ENCODE data around the gene TCF12.

TCF12 gene

GRCh38 chr15:57328479-57328878 is 410.0 kb downstream of the TCF12 start:
- no peak for DNase-seq (ENCODE audit: low read depth in 1 of 2, low spot score in 1 of 2)
- Histone ChIP-seq H3K27me3 (ENCODE audit: insufficient read depth, poor library complexity, severe bottlenecking) (no peaks in the 10 kb centered on the region), H3K27ac (replicated peaks) (no peak overlapping the region), H3K4me3 (replicated peaks; ENCODE audit: insufficient read depth, low read length) (no peak overlapping the region)
- TF ChIP-seq GABPA (IDR thresholded peaks at IDR 0.05; ENCODE audit: low read depth): no peak
- no peak for TF ChIP-seq POLR2AphosphoS5 (IDR thresholded peaks at IDR 0.05; ENCODE audit: low read depth)
- no peak for TF ChIP-seq REST (IDR thresholded peaks at IDR 0.05; ENCODE audit: insufficient replicate concordance, low read depth)
- no peak for TF ChIP-seq SPI1 (IDR thresholded peaks at IDR 0.05; ENCODE audit: borderline replicate concordance, low read depth)
- TF ChIP-seq CTCF (IDR thresholded peaks at IDR 0.05; ENCODE audit: insufficient read depth, low read length): no peak

GRCh38 chr15:57328897-57329296 is 410.5 kb downstream of the TCF12 start:
- TF ChIP-seq REST (IDR thresholded peaks at IDR 0.05; ENCODE audit: insufficient replicate concordance, low read depth) (no peak), SPI1 (IDR thresholded peaks at IDR 0.05; ENCODE audit: borderline replicate concordance, low read depth) (no peak), CTCF (IDR thresholded peaks at IDR 0.05; ENCODE audit: insufficient read depth, low read length) (no peak)
- no peak overlapping the region for H3K4me3 ChIP-seq (replicated peaks; ENCODE audit: insufficient read depth, low read length)
- no peak for DNase-seq (ENCODE audit: low read depth in 1 of 2, low spot score in 1 of 2)
- H3K27me3 ChIP-seq (ENCODE audit: insufficient read depth, poor library complexity, severe bottlenecking): no peaks in the 10 kb centered on the region
- no peak overlapping the region for H3K27ac ChIP-seq (replicated peaks)

- TF ChIP-seq SPI1 (IDR thresholded peaks at IDR 0.05; ENCODE audit: borderline replicate concordance, low read depth): no peak
- no peak for TF ChIP-seq REST (IDR thresholded peaks at IDR 0.05; ENCODE audit: insufficient replicate concordance, low read depth)
- TF ChIP-seq POLR2AphosphoS5 (IDR thresholded peaks at IDR 0.05; ENCODE audit: low read depth): 0 out of 2 replicates have a peak, but pooled peaks have one; percentile 25
- no peaks in the 10 kb centered on the region for H3K27me3 ChIP-seq (ENCODE audit: insufficient read depth, poor library complexity, severe bottlenecking)
- no peak overlapping the region for H3K4me3 ChIP-seq (replicated peaks; ENCODE audit: insufficient read depth, low read length)
- no peak overlapping the region for H3K27ac ChIP-seq (replicated peaks)
- no peak for DNase-seq (ENCODE audit: low read depth in 1 of 2, low spot score in 1 of 2)
Measured at GRCh38 chr15:57329582-57330367, 411.3 kb downstream of the TCF12 start.

All from HL-60 (cell line).